SU-DHL-6 (cell line): ENCODE measurements around the gene FAM72D.
"Not testable (repeated sequence)": the region's sequence is repeated elsewhere in the genome, so short reads cannot be mapped to it uniquely, and the experiment has no call there.

Experiments
- EZH2phosphoT487 ChIP-seq: fragments of 200-600 bp; sonication (generic), shearing (Covaris generic); conservative IDR thresholded peaks from 2 replicates; pipeline ENCODE4 v1.6.1; 2018; ENCODE audit warnings: mild to moderate bottlenecking, antibody characterized with exemption, low read length, moderate library complexity, mixed read lengths
- TF ChIP-seq, protein P1 (sequence below): fragments of 200-600 bp; sonication (generic); IDR thresholded peaks from one replicate; pipeline ENCODE4 v1.5.1; 2017; ENCODE audit warnings: antibody characterized with exemption, mild to moderate bottlenecking, low read length, moderate library complexity; ENCODE audit not compliant: insufficient read depth, poor library complexity, severe bottlenecking

DNA sequence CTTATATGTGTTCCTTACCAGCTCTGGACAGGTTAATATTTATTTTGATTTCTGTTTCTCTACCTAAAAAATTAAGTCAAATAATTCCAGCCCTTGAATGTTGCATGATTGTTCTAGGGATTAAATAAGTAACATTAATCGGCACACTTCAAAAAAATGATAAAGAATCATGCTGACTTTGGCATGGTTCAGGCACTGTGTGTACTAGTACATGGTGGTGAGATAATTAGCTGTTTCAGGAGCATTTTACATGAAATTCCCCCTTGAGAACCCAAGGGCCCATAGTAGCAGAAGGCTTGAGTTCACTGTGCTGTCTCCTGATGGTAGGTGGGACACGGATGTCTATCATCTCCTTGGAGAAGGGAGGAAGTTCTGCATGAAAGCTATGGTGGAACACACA is 44.8 kb downstream of the FAM72D start:
- TF ChIP-seq, protein P1, sequence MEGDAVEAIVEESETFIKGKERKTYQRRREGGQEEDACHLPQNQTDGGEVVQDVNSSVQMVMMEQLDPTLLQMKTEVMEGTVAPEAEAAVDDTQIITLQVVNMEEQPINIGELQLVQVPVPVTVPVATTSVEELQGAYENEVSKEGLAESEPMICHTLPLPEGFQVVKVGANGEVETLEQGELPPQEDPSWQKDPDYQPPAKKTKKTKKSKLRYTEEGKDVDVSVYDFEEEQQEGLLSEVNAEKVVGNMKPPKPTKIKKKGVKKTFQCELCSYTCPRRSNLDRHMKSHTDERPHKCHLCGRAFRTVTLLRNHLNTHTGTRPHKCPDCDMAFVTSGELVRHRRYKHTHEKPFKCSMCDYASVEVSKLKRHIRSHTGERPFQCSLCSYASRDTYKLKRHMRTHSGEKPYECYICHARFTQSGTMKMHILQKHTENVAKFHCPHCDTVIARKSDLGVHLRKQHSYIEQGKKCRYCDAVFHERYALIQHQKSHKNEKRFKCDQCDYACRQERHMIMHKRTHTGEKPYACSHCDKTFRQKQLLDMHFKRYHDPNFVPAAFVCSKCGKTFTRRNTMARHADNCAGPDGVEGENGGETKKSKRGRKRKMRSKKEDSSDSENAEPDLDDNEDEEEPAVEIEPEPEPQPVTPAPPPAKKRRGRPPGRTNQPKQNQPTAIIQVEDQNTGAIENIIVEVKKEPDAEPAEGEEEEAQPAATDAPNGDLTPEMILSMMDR: not testable (repeated sequence)
- TF ChIP-seq EZH2phosphoT487: not testable (repeated sequence)
